K562 (cell line): ENCODE data around the gene ZNF428. TPM values are rescaled to one million over a fixed set of nuclear protein-coding genes. Genes with fewer than 3 reads are reported as not detected.
A peak's percentile ranks its signal among the peaks of the same experiment; 100 is the strongest.

Experiments used
- ATAC-seq: fragments of 200-7000 bp; cut with Tn5 transposase; 3 replicates; pipeline ENCODE4 v1.9.1; 2020; ENCODE audit warnings: moderate library complexity
- BruUV-seq: library from RNA; stranded (reverse); fragments of 400-500 nt; replicated peaks from 2 replicates; lab custom pipeline; 2021; lab: Mats Ljungman, UMichigan
- CTCF ChIA-PET: fragments of 300-600 bp; formaldehyde crosslinking; extraction: SDS; loops from one replicate; lab custom pipeline; 2021; ENCODE audit warnings: low intra/inter-chr PET ratio; lab: Yijun Ruan, JAX
- POLR2A ChIA-PET: fragments of 300-600, 350-650 bp; sonication (Branson Sonifier 250); formaldehyde crosslinking; extraction: SDS; loops from one replicate; lab custom pipeline; 2021; ENCODE audit warnings: antibody characterized with exemption, inconsistent platforms; lab: Yijun Ruan, JAX
- DNase-seq, 4 experiments: peaks; one replicate each; pipeline versions ENCODE4 v3.0.0 to v3.0.0-alpha.2; 2011 to 2018; ENCODE audit warnings: low spot score in 3 of 4, mixed read lengths in 3 of 4; ENCODE audit errors: extremely low read depth in 1 of 4
- FAIRE-seq: peaks from 2 replicates; lab custom pipeline; 2011; peaks lifted over from hg19 to GRCh38; lab: Jason Lieb, UNC
- H2AFZ ChIP-seq: 2 replicates; pipeline ENCODE4 v1.6.0; 2011; ENCODE audit warnings: low read depth, low read length, control low read depth, inconsistent platforms
- H3K27ac ChIP-seq: fragments of 200-600 bp; 3 replicates; pipeline ENCODE4 v1.8.0; 2011; ENCODE audit warnings: low read depth, mild to moderate bottlenecking, control low read depth, inconsistent platforms, low read length, moderate library complexity, mixed read lengths; ENCODE audit errors: extremely low read depth
- H3K27me3 ChIP-seq, 2 experiments: fragments of 300-600 bp in 1 of 2; 2 replicates in 1 of 2; 3 replicates in 1 of 2; pipeline versions ENCODE4 v1.6.0 to v1.8.0; 2011; ENCODE audit warnings: inconsistent platforms in 2 of 2, low read length in 2 of 2, mild to moderate bottlenecking in 1 of 2, mixed read lengths in 1 of 2, moderate library complexity in 1 of 2; ENCODE audit not compliant: control insufficient read depth in 2 of 2, insufficient read depth in 2 of 2
- H3K36me3 ChIP-seq: fragments of 300-600 bp; 3 replicates; pipeline ENCODE4 v1.8.0; 2011; ENCODE audit warnings: mild to moderate bottlenecking, low read length, inconsistent platforms; ENCODE audit not compliant: control insufficient read depth, insufficient read depth
- H3K4me1 ChIP-seq, 2 experiments: fragments of 200-600 bp in 1 of 2; replicated peaks in 1 of 2; 2 replicates in 1 of 2; 3 replicates in 1 of 2; pipeline versions ENCODE4 v1.5.1 to v1.8.0; 2011; ENCODE audit warnings: inconsistent platforms in 2 of 2, low read length in 2 of 2, mild to moderate bottlenecking in 1 of 2, mixed read lengths in 1 of 2, moderate library complexity in 1 of 2; ENCODE audit not compliant: control insufficient read depth in 2 of 2, insufficient read depth in 2 of 2
- H3K4me2 ChIP-seq: 2 replicates; pipeline ENCODE4 v1.6.1; 2011; ENCODE audit warnings: low read length, control low read depth, inconsistent platforms, mixed read lengths; ENCODE audit not compliant: insufficient read depth
- H3K4me3 ChIP-seq: fragments of 200-600 bp; sonication (generic), shearing (Covaris generic); 2 replicates; pipeline ENCODE4 v1.5.1; 2016; ENCODE audit warnings: control low read depth, inconsistent platforms
- H3K79me2 ChIP-seq: fragments of 200-600 bp; 3 replicates; pipeline ENCODE4 v1.8.0; 2011; ENCODE audit warnings: low read length, inconsistent platforms; ENCODE audit not compliant: control insufficient read depth, insufficient read depth
- H3K9ac ChIP-seq, 2 experiments: 2 replicates each; pipeline versions ENCODE4 v1.6.0 to v1.6.1; 2011; ENCODE audit warnings: low read depth in 2 of 2, low read length in 2 of 2, control low read depth in 1 of 2, inconsistent platforms in 1 of 2, mild to moderate bottlenecking in 1 of 2, mixed read lengths in 1 of 2; ENCODE audit not compliant: insufficient read depth in 1 of 2
- H3K9me1 ChIP-seq: one replicate; pipeline ENCODE4 v1.6.0; 2011; ENCODE audit warnings: inconsistent platforms, mild to moderate bottlenecking, low read length, moderate library complexity; ENCODE audit not compliant: control insufficient read depth, insufficient read depth
- H3K9me3 ChIP-seq: replicated peaks from 2 replicates; pipeline ENCODE4 v1.5.1; 2011; ENCODE audit warnings: low read depth, low read length, inconsistent platforms; ENCODE audit not compliant: control insufficient read depth, insufficient read depth
- H4K20me1 ChIP-seq: replicated peaks from 2 replicates; pipeline ENCODE4 v1.6.1; 2011; ENCODE audit warnings: low read length, inconsistent platforms, mixed read lengths; ENCODE audit not compliant: control insufficient read depth, insufficient read depth
- CREM ChIP-seq: IDR thresholded peaks from 2 replicates; pipeline ENCODE4 v1.6.1; 2014; ENCODE audit warnings: antibody characterized with exemption, low read depth
- MNT ChIP-seq, 2 experiments: fragments of 450-650 bp; conservative IDR thresholded peaks; 2 replicates each; pipeline ENCODE4 v1.6.1; 2017; ENCODE audit warnings: mild to moderate bottlenecking in 2 of 2, moderate library complexity in 2 of 2
- WGBS: fragments of 100-300 bp; shearing (Covaris generic); methylation state at CpG from one replicate; pipeline ENCODE4 v1.1.6; 2016; ENCODE audit warnings: low coverage, mixed read lengths; ENCODE audit not compliant: insufficient coverage; ENCODE audit errors: missing lambda C conversion rate; 5-methylcytosine and 5-hydroxymethylcytosine counted together
- in situ Hi-C: fragments of 300-500 bp; cut with MboI; formaldehyde crosslinking; loops from 4 replicates; pipeline ENCODE4 v1.15.0; 2018; ENCODE audit warnings: inconsistent platforms, mixed read lengths
- intact Hi-C: fragments of 100-400 bp; cut with micrococcal nuclease; formaldehyde crosslinking; loops from 2 replicates; pipeline ENCODE4 v1.14.2; 2022
- polyA plus RNA-seq, 8 experiments: library from polyadenylated mRNA; depleted of rRNA in 4 of 8; stranded (reverse) in 5 of 8; unstranded in 3 of 8; fragments of >200 nt; fragmentation: Nextera tagmentation in 2 of 8; fragmentation: Illumina TruSeq in 1 of 8; extraction: Ambion mirVana in 2 of 8; extraction: Trizol in 1 of 8; gene quantifications; 2 replicates each; pipeline versions ENCODE4 v1.2.1 to v1.2.3, GENCODE V29; 2011 to 2014; ENCODE audit warnings: inconsistent platforms in 1 of 8, missing spikeins in 1 of 8
- total RNA-seq, 7 experiments: library from RNA; depleted of rRNA in 6 of 7; stranded (reverse); fragments of >200 nt in 6 of 7; fragmentation: Illumina TruSeq in 2 of 7; extraction: Trizol in 2 of 7; gene quantifications; 2 replicates each; pipeline versions ENCODE4 v1.2.1 to v1.2.3, GENCODE V29; 2011 to 2021; ENCODE audit warnings: low replicate concordance in 1 of 7

The ZNF428 gene
- total and polyA plus RNA-seq, 9 of the 15 experiments (the other 6 are each of a cell fraction or from before 2014, with no cell fraction given): 0.15 to 85.7 (median 15.9) TPM

GRCh38 chr19:43606569-43607229 lies 12.7 kb downstream of the ZNF428 start:
- Histone ChIP-seq H3K79me2 (peaks cover 8% of the 10 kb centered on the region; the same call in 2 of the 3 replicates), H3K9ac (0 out of 4 replicates have a peak overlapping the region, but pooled peaks of 1 of the 2 experiments have one; percentile 7), H3K27me3 (no peaks in the 10 kb centered on the region), H3K9me1 (peaks cover 6% of the 10 kb centered on the region), H3K4me1 (peaks cover 20 to 22% of the 10 kb centered on the region in 2 experiments), H3K4me2 (no peak overlapping the region), H3K9me3 (no peaks in the 10 kb centered on the region), H3K27ac (peak overlapping the region; percentile 19; the same call in 1 of the 3 replicates), H2AFZ (no peak overlapping the region), H3K4me3 (no peak overlapping the region), H3K36me3 (peaks cover 32% of the 10 kb centered on the region; the same call in 2 of the 3 replicates), H4K20me1 (no peaks in the 10 kb centered on the region)
- no peak for TF ChIP-seq CREM
- TF ChIP-seq MNT (conservative IDR thresholded peaks at IDR 0.05): 0 out of 4 replicates have a peak, but pooled peaks of 1 of the 2 experiments have one; percentile 2
- in situ Hi-C loops: no loop called here
- BruUV-seq: no TSS peak
- ChIA-PET CTCF (no interaction called here), POLR2A (interaction anchor here (4.2 to 8.7 kb wide), 2 partner anchors 9 to 10 kb away, joined by 35 to 60 read pairs; partner anchors contain the start of genes IRGQ and ZNF576)
- intact Hi-C loops: no loop called here
- no peak for ATAC-seq
- no peak for DNase-seq
- WGBS: 76% methylated on average over 7 of the region's 7 CpGs
- FAIRE-seq: no peak
